Skin epidermis (tissue), 12 donors: ENCODE data around the gene SLC25A2.
"Not testable (repeated sequence)": the region's sequence is repeated elsewhere in the genome, so short reads cannot be mapped to it uniquely, and the experiment has no call there.

Experiments used
- H3K27ac ChIP-seq, 21 experiments: fragments of 200-600 bp; sonication (generic) in 11 of 21; one replicate each; pipeline ENCODE4 v1.5.0; 2020; ENCODE audit warnings: mild to moderate bottlenecking in 3 of 21, inconsistent platforms in 2 of 21, moderate library complexity in 2 of 21
- H3K4me3 ChIP-seq, 7 experiments: fragments of 200-600 bp; sonication (generic) in 2 of 7; one replicate each; pipeline ENCODE4 v1.5.0; 2020; ENCODE audit warnings: inconsistent platforms in 2 of 7, mild to moderate bottlenecking in 2 of 7, moderate library complexity in 1 of 7

The SLC25A2 gene

GRCh38 chr5:141319202-141319601 is 15.4 kb upstream of the SLC25A2 start:
- Histone ChIP-seq H3K27ac (no peak overlapping the region), H3K4me3 (peak overlapping the region in 1 of 7 experiments; percentile 54)

GRCh38 chr5:141316963-141317362 is 13.1 kb upstream of the SLC25A2 start:
- H3K27ac ChIP-seq, H3K4me3 ChIP-seq: not testable (repeated sequence)

GRCh38 chr5:141313711-141314110 is 9.9 kb upstream of the SLC25A2 start:
- no peak overlapping the region for H3K4me3 ChIP-seq

GRCh38 chr5:141306630-141307029 is 2.8 kb upstream of the SLC25A2 start:
- Histone ChIP-seq H3K27ac (no peak overlapping the region), H3K4me3 (no peak overlapping the region)

More at GRCh38 chr5:141313711-141314110, 9.9 kb upstream of the SLC25A2 start:
- no peak overlapping the region for H3K27ac ChIP-seq

GRCh38 chr5:141298376-141298775 is 5.5 kb downstream of the SLC25A2 start:
- Histone ChIP-seq H3K27ac (no peak overlapping the region), H3K4me3 (no peak overlapping the region)

- Histone ChIP-seq H3K4me3 (no peak overlapping the region), H3K27ac (no peak overlapping the region)
Observed at GRCh38 chr5:141272906-141273305, 30.9 kb downstream of the SLC25A2 start.

- no peak overlapping the region for H3K4me3 ChIP-seq
- H3K27ac ChIP-seq = no peak overlapping the region
Observed at GRCh38 chr5:141269195-141269594, 34.7 kb downstream of the SLC25A2 start.

GRCh38 chr5:141261238-141261546 is 42.7 kb downstream of the SLC25A2 start:
- Histone ChIP-seq H3K4me3 (no peak overlapping the region), H3K27ac (no peak overlapping the region)

GRCh38 chr5:141260458-141261237 is 43.2 kb downstream of the SLC25A2 start:
- Histone ChIP-seq H3K27ac (no peak overlapping the region), H3K4me3 (no peak overlapping the region)

- Histone ChIP-seq H3K4me3 (no peak overlapping the region), H3K27ac (no peak overlapping the region)
Observed at GRCh38 chr5:141258948-141259347, 44.9 kb downstream of the SLC25A2 start.

- Histone ChIP-seq H3K4me3 (no peak overlapping the region), H3K27ac (no peak overlapping the region)
Observed at GRCh38 chr5:141258464-141258863, 45.4 kb downstream of the SLC25A2 start.
